Breast epithelium (tissue), 4 donors: Measurements from ENCODE around the gene HJURP. TPM values are rescaled to one million over a fixed set of nuclear protein-coding genes. Genes with fewer than 3 reads are reported as not detected.

ENCODE experiments used
- DNase-seq, 2 donors: peaks; one replicate each; pipeline ENCODE4 v3.0.0-alpha.2; 2019; ENCODE audit warnings: low spot score in 2 of 2
- H3K27ac ChIP-seq, 2 donors: fragments of 200-600 bp; sonication (generic) in 1 of 2; one replicate each; pipeline ENCODE4 v1.5.1; 2016 to 2019; ENCODE audit warnings: mild to moderate bottlenecking in 1 of 2
- H3K27me3 ChIP-seq, 2 donors: fragments of 200-600 bp; sonication (generic) in 1 of 2; one replicate each; pipeline versions ENCODE4 v1.5.1 to v1.6.0; 2017 to 2019; ENCODE audit warnings: control low read depth in 1 of 2, mild to moderate bottlenecking in 1 of 2
- H3K36me3 ChIP-seq: fragments of 200-600 bp; one replicate; pipeline ENCODE4 v1.5.1; 2019
- H3K4me1 ChIP-seq, 2 donors: fragments of 200-600 bp; sonication (generic); one replicate each; pipeline ENCODE4 v1.5.1; 2016 to 2019; ENCODE audit warnings: control low read depth in 1 of 2
- H3K4me3 ChIP-seq, 3 donors: fragments of 200-600 bp; sonication (generic); 1 replicate in 2 of 3; 2 replicates in 1 of 3; pipeline ENCODE4 v1.5.1; 2016 to 2019; ENCODE audit warnings: mild to moderate bottlenecking in 3 of 3, moderate library complexity in 2 of 3
- H3K9me3 ChIP-seq, 2 donors: fragments of 200-600 bp; sonication (generic) in 1 of 2; one replicate each; pipeline ENCODE4 v1.5.1; 2016 to 2019; ENCODE audit warnings: control low read depth in 1 of 2
- POLR2A ChIP-seq: fragments of 450-650 bp; IDR thresholded peaks from one replicate; pipeline ENCODE4 v1.6.1; 2016; ENCODE audit warnings: antibody characterized with exemption, mild to moderate bottlenecking, moderate library complexity
- POLR2AphosphoS5 ChIP-seq, 3 donors: sonication (generic); formaldehyde crosslinking; IDR thresholded peaks; one replicate each; pipeline ENCODE4 v1.6.1; 2017; ENCODE audit warnings: antibody characterized with exemption in 3 of 3
- intact Hi-C: fragments of 100-400 bp; cut with DNase I; formaldehyde crosslinking; loops from one replicate; pipeline ENCODE4 v1.15.1; 2023; ENCODE audit warnings: low total_unique reads
- total RNA-seq, 3 donors: library from RNA; depleted of rRNA; stranded (reverse); fragments of >200 nt; gene quantifications; one replicate each; pipeline ENCODE4 v1.1.0, GENCODE V29; 2016
- TF ChIP-seq, protein P1 (sequence below), 3 donors: fragments of 450-650 bp; IDR thresholded peaks; one replicate each; pipeline ENCODE4 v1.5.1; 2016 to 2017; ENCODE audit warnings: antibody characterized with exemption in 3 of 3, mild to moderate bottlenecking in 3 of 3, moderate library complexity in 3 of 3

Gene HJURP
- total RNA-seq, 3 donors from 2014 or later, result 0.33 to 3.0 TPM; not detected in 1

DNA sequence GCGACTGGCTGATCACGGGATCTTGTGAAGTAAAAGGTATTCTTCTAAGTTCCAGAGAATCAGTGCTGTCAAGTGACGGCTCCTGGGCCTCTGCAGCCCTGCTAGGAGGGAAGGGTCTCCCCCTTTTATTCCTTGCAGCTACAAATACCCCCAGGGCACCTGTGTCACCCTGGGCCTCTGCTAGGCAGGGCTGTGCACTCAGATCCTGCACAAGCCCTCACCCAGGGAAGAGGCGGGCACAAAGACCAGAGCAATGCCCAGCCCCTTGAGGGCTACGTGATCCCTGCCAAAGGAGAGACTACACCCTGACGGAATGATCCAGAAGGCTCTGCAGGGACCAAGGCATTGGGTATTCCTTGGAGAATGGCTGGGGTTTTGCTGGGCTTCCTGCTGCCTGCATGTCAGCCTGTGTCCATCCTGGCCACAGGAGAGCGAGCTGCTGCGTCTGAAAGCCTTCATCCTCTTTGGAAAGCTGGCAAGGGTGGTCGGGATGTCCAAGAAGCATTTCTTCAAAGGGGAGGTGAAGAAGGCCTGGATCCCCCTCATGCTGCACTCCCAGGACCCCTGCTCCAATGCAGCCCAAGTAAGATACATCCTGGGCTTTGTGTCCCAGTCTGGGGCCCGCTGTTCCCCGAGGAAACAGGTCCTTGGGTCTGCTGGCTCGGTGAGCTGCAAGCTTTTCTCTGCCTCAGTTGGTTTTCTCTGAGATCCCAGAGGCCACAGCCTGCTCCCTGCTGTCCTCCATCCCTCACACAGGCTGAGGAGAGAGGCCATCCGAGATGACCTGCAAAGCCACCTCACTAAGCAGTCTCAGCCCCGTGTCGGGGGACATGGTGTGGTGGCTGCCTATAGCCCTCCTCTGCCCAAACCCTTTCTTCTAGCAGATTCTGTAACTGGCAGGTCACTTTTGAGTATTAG lies 24.9 kb downstream of the HJURP start:
- Histone ChIP-seq H3K27ac (no peak overlapping the region), H3K9me3 (no peaks in the 10 kb centered on the region), H3K4me1 (no peaks in the 10 kb centered on the region), H3K4me3 (no peak overlapping the region), H3K36me3 (no peaks in the 10 kb centered on the region), H3K27me3 (no peaks in the 10 kb centered on the region)
- DNase-seq, result no peak
- TF ChIP-seq POLR2AphosphoS5 (IDR thresholded peaks at IDR 0.05), result no peak
- no peak for TF ChIP-seq POLR2A
- TF ChIP-seq, protein P1, sequence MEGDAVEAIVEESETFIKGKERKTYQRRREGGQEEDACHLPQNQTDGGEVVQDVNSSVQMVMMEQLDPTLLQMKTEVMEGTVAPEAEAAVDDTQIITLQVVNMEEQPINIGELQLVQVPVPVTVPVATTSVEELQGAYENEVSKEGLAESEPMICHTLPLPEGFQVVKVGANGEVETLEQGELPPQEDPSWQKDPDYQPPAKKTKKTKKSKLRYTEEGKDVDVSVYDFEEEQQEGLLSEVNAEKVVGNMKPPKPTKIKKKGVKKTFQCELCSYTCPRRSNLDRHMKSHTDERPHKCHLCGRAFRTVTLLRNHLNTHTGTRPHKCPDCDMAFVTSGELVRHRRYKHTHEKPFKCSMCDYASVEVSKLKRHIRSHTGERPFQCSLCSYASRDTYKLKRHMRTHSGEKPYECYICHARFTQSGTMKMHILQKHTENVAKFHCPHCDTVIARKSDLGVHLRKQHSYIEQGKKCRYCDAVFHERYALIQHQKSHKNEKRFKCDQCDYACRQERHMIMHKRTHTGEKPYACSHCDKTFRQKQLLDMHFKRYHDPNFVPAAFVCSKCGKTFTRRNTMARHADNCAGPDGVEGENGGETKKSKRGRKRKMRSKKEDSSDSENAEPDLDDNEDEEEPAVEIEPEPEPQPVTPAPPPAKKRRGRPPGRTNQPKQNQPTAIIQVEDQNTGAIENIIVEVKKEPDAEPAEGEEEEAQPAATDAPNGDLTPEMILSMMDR (IDR thresholded peaks at IDR 0.05), result no peak
- intact Hi-C loops, result no loop called here

DNA sequence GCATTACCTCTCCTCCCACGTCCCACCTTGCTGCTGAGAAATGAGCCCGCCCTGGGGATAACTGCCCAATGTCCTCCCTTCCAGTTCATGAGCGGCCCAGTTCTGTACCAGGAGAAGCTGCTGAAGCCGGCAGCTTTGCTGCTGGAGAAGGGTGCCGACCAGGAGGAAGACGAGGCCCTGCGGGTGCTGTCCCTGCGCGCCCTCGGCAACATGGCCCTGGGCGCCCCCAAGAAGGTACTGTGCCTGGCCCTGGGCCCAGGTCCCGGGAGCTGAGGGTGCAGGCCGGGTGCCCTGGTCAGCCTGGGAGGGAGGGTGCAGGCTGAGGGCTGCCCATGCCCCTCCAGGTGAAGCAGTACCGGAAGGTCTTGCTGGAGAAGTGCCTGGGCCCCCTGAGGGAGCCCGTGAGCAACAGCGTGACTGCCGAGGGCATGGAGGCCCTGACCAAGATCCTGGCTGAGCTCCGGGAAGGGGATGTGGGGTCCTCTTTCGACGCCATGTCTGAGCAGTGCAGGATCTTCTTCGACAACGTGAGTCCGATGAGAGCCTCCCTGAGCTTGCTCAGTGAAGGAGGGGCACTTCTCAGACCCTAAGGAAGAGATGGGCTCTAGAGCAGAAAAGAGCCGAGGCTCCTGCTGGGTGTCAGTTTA lies 25.7 kb downstream of the HJURP start:
- TF ChIP-seq POLR2A (no peak), POLR2AphosphoS5 (IDR thresholded peaks at IDR 0.05) (no peak)
- TF ChIP-seq, protein P1 (IDR thresholded peaks at IDR 0.05), result no peak
- H3K4me1 ChIP-seq, result no peaks in the 10 kb centered on the region
- H3K27me3 ChIP-seq, result no peaks in the 10 kb centered on the region
- no peak overlapping the region for H3K27ac ChIP-seq
- H3K36me3 ChIP-seq, result no peaks in the 10 kb centered on the region
- H3K4me3 ChIP-seq, result no peak overlapping the region
- no peaks in the 10 kb centered on the region for H3K9me3 ChIP-seq
- intact Hi-C loops, result no loop called here
- no peak for DNase-seq

DNA sequence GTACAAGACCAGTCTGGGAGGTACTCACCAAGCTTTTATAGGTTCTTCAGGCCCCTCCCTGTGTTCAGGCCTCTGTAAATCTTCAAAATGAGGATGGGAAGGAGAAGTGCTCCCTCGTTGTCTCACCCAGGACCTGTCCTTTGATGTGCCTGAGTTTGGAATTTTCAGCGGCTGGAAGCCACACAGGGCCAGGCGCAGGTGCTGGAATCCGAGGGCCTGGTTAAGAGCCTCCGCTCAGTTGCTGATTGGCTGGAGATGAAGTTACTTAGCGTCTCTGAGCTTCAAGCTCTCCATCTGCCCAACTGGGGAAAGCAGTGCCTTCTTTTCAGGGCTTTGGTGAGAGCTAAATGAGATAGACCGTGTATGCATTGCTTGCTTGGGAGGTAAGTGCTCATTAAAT lies 30.0 kb downstream of the HJURP start:
- no peak overlapping the region for H3K4me3 ChIP-seq
- H3K27me3 ChIP-seq, result no peaks in the 10 kb centered on the region
- H3K9me3 ChIP-seq, result no peaks in the 10 kb centered on the region
- H3K27ac ChIP-seq, result no peak overlapping the region
- TF ChIP-seq, protein P1 (IDR thresholded peaks at IDR 0.05), result no peak
- no peaks in the 10 kb centered on the region for H3K36me3 ChIP-seq
- DNase-seq, result no peak
- H3K4me1 ChIP-seq, result no peaks in the 10 kb centered on the region
- intact Hi-C loops, result no loop called here

DNA sequence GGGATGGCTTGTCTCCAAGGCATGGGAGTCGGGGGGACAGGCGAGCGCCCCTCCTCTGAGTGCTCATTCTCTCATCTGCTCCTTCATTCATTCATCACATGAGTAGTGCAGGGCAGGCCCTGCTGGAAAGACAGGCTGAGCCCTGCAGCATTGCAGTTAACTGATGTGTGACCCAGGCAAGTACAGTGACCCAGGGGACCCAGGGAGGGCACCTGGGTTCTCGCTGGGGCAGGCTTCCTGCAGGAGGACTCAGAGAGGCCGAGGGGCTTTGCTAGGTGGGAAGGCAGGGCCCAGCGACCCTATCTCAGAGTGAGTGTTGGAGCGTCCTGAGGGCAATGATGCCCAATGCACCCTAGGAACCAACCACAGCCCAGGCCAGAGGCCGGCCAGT lies 30.6 kb downstream of the HJURP start:
- no peaks in the 10 kb centered on the region for H3K36me3 ChIP-seq
- H3K9me3 ChIP-seq, result no peaks in the 10 kb centered on the region
- DNase-seq, result no peak
- H3K27ac ChIP-seq, result no peak overlapping the region
- H3K4me1 ChIP-seq, result no peaks in the 10 kb centered on the region
- intact Hi-C loops, result no loop called here
- H3K4me3 ChIP-seq, result no peak overlapping the region
- H3K27me3 ChIP-seq, result no peaks in the 10 kb centered on the region
- no peak for TF ChIP-seq POLR2AphosphoS5 (IDR thresholded peaks at IDR 0.05)
- TF ChIP-seq, protein P1 (IDR thresholded peaks at IDR 0.05), result no peak
- no peak for TF ChIP-seq POLR2A
